GM10266 (cell line): Measurements from ENCODE around the gene GALNT12.

Experiments
- DNase-seq: peaks from one replicate; pipeline ENCODE4 v3.0.0; 2012; ENCODE audit errors: extremely low spot score
- CTCF ChIP-seq: IDR thresholded peaks from 2 replicates; pipeline ENCODE4 v1.5.1; 2012; ENCODE audit warnings: mild to moderate bottlenecking, low read depth; ENCODE audit not compliant: control insufficient read depth, insufficient read depth; ENCODE audit errors: missing control alignments

GALNT12 gene

GRCh38 chr9:98862936-98863335 lies 55.5 kb downstream of the GALNT12 start:
- TF ChIP-seq CTCF = no peak
- no peak for DNase-seq

- TF ChIP-seq CTCF = no peak
- no peak for DNase-seq
Measured at GRCh38 chr9:98864281-98865174, 57.1 kb downstream of the GALNT12 start.

- no peak for TF ChIP-seq CTCF
- no peak for DNase-seq
Measured at GRCh38 chr9:98865284-98865875, 57.9 kb downstream of the GALNT12 start.

GRCh38 chr9:98866435-98867102 lies 59.1 kb downstream of the GALNT12 start:
- no peak for DNase-seq
- TF ChIP-seq CTCF = no peak

GRCh38 chr9:98867103-98867428 lies 59.6 kb downstream of the GALNT12 start:
- TF ChIP-seq CTCF = no peak
- DNase-seq = no peak

GRCh38 chr9:98867429-98868168 lies 60.1 kb downstream of the GALNT12 start:
- DNase-seq = no peak
- TF ChIP-seq CTCF = no peak
